ENCODE data around the gene NFKBIE. TPM values are rescaled to one million over a fixed set of nuclear protein-coding genes. Genes with fewer than 3 reads are reported as not detected.

The NFKBIE gene
- total RNA-seq, 4 donors from 2014 or later: 7.0 to 10.4 (median 8.5) TPM

GRCh38 chr6:44272529-44272928 lies 7.2 kb upstream of the NFKBIE start:
- no peaks in the 10 kb centered on the region for H3K9me3 ChIP-seq
- H3K27me3 ChIP-seq: peaks cover 4 to 97% (median 46%) of the 10 kb centered on the region in 4 donors
- no peak for DNase-seq (ENCODE audit: extremely low spot score)
- H3K4me1 ChIP-seq: peaks cover 9 to 32% (median 26%) of the 10 kb centered on the region in 4 donors
- TF ChIP-seq CTCF (IDR thresholded peaks at IDR 0.05) (no peak), EP300 (IDR thresholded peaks at IDR 0.05) (no peak), POLR2AphosphoS5 (IDR thresholded peaks at IDR 0.05) (no peak), POLR2A (IDR thresholded peaks at IDR 0.05; ENCODE audit: low read depth) (no peak)
- H3K27ac ChIP-seq (replicated peaks in 1 of 4): no peak overlapping the region
- H3K4me3 ChIP-seq: no peak overlapping the region
- no peaks in the 10 kb centered on the region for H3K36me3 ChIP-seq
- intact Hi-C loops (cut with DNase I): no loop called here
- 86% methylated on average over 3 of the region's 3 CpGs for WGBS

DNA sequence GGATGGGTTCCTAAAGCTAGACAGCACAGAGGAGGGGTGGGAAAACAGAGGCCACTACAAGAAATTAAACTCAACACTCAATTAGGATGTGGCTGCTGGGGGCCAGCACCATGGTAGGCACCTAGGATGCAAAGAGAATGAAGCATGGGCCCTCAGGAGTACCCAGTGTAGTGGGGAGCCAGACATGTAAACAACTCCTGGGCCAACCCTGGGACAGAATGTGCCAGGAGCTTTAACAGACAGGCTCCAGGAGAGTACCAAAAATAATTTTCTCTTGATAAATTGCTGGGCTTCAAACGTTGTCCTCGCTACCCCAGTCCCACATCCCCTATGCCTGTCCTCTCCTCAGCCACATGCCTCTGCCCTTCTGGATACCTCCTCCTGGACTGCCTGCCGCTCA lies 6.6 kb upstream of the NFKBIE start:
- no peak for DNase-seq (ENCODE audit: extremely low spot score)
- Histone ChIP-seq H3K27ac (replicated peaks in 1 of 4) (no peak overlapping the region), H3K36me3 (no peaks in the 10 kb centered on the region), H3K4me1 (peaks cover 9 to 31% (median 26%) of the 10 kb centered on the region in 4 donors), H3K4me3 (no peak overlapping the region), H3K9me3 (no peaks in the 10 kb centered on the region), H3K27me3 (peaks cover 4 to 91% (median 46%) of the 10 kb centered on the region in 4 donors)
- intact Hi-C loops (cut with DNase I): no loop called here
- WGBS: 66% methylated on average over 3 of the region's 3 CpGs
- no peak for TF ChIP-seq CTCF (IDR thresholded peaks at IDR 0.05)
- TF ChIP-seq EP300 (IDR thresholded peaks at IDR 0.05): no peak
- no peak for TF ChIP-seq POLR2AphosphoS5 (IDR thresholded peaks at IDR 0.05)
- no peak for TF ChIP-seq POLR2A (IDR thresholded peaks at IDR 0.05; ENCODE audit: low read depth)

GRCh38 chr6:44271406-44271723 lies 6.0 kb upstream of the NFKBIE start:
- no peak overlapping the region for H3K27ac ChIP-seq (replicated peaks in 1 of 4)
- peaks cover 9 to 26% (median 24%) of the 10 kb centered on the region in 4 donors for H3K4me1 ChIP-seq
- no peaks in the 10 kb centered on the region for H3K36me3 ChIP-seq
- no peaks in the 10 kb centered on the region for H3K9me3 ChIP-seq
- H3K27me3 ChIP-seq: peaks cover 4 to 85% (median 45%) of the 10 kb centered on the region in 4 donors
- H3K4me3 ChIP-seq: no peak overlapping the region
- DNase-seq (ENCODE audit: extremely low spot score): no peak
- intact Hi-C loops (cut with DNase I): no loop called here
- 87% methylated on average over 6 of the region's 6 CpGs for WGBS
- TF ChIP-seq POLR2A (IDR thresholded peaks at IDR 0.05; ENCODE audit: low read depth) (no peak), EP300 (IDR thresholded peaks at IDR 0.05) (no peak), CTCF (IDR thresholded peaks at IDR 0.05) (no peak), POLR2AphosphoS5 (IDR thresholded peaks at IDR 0.05) (no peak)

DNA sequence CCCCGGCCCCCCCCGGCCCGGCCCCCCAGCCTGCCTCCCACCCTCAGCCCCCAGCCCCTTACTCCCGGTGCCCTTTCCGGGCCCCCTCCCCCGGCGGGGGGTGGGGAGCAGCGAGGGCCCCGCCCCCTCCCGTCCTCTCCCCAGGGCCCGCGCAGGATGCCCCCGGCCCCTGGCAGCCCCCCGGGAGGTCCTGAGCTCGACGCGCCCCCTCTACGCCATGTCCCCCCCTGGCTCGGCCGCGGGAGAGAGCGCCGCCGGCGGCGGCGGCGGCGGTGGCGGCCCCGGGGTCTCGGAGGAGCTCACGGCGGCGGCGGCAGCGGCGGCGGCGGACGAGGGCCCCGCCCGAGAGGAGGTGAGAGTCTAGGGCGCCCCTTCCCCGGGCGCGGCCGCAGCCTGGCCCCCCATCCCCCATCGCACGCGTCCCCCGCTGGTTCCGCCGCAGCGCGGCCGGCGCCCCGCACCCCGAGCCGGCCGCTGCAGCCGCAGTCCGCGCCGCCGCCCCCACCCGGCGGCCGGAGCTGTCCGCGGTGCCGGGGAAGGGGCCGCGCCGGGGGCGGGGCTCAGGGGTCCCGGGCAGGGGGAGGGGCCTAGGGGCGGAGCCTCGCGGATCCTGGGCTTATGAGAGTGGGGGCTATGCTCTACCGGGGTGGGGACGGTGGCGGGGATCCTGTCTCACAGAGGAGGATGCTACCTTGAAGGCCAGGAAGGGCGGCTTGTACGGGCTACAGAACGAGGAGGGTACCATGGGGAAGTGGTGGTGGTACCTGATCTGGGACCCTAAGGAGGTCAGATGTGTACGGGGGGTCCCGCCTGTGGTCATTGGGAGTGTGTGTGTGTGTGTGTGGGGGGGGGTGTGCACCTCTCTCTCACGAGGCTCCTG lies 5.4 kb upstream of the NFKBIE start:
- Histone ChIP-seq H3K9me3 (no peaks in the 10 kb centered on the region), H3K36me3 (no peaks in the 10 kb centered on the region), H3K27me3 (peaks cover 4 to 79% (median 41%) of the 10 kb centered on the region in 4 donors), H3K27ac (replicated peaks in 1 of 4) (no peak overlapping the region), H3K4me1 (peaks cover 8 to 23% (median 19%) of the 10 kb centered on the region in 4 donors), H3K4me3 (peak overlapping the region; percentile 47 to 61 (median 51))
- 8% methylated on average over 10 of the region's 90 CpGs for WGBS
- DNase-seq (ENCODE audit: extremely low spot score): no peak
- no peak for TF ChIP-seq CTCF (IDR thresholded peaks at IDR 0.05)
- no peak for TF ChIP-seq EP300 (IDR thresholded peaks at IDR 0.05)
- TF ChIP-seq POLR2A (IDR thresholded peaks at IDR 0.05; ENCODE audit: low read depth): no peak
- TF ChIP-seq POLR2AphosphoS5 (IDR thresholded peaks at IDR 0.05): no peak
- intact Hi-C loops (cut with DNase I): no loop called here

All from esophagus muscularis mucosa (tissue), 4 donors.